ENCODE measurements around the gene PACS2. TPM values are rescaled to one million over a fixed set of nuclear protein-coding genes. Genes with fewer than 3 reads are reported as not detected.
"Not testable (repeated sequence)": the region's sequence is repeated elsewhere in the genome, so short reads cannot be mapped to it uniquely, and the experiment has no call there.

The PACS2 gene
- total RNA-seq, 2 experiments from 2014 or later, result 27.8 to 40.2 TPM

GRCh38 chr14:105281371-105282097 is 33.0 kb upstream of the PACS2 start:
- peaks cover 18% of the 10 kb centered on the region for H3K4me1 Mint-ChIP-seq
- H3K4me3 Mint-ChIP-seq, result no peak overlapping the region
- H3K27ac Mint-ChIP-seq, result no peak overlapping the region
- CTCF ChIA-PET, result interaction anchor here (0.6 to 2.2 kb wide), 8 partner anchors 19 to 816 kb away, joined by 3 to 10 read pairs (median 4); partner anchors contain the start of gene BRF1
- no peaks in the 10 kb centered on the region for H3K27me3 Mint-ChIP-seq
- no peak for DNase-seq
- ATAC-seq, result no peak
- H3K36me3 Mint-ChIP-seq, result no peaks in the 10 kb centered on the region
- H3K9me3 Mint-ChIP-seq (ENCODE audit: low read depth), result no peaks in the 10 kb centered on the region

GRCh38 chr14:105282098-105282725 is 32.3 kb upstream of the PACS2 start:
- H3K9me3 Mint-ChIP-seq (ENCODE audit: low read depth), result no peaks in the 10 kb centered on the region
- no peak for DNase-seq
- no peaks in the 10 kb centered on the region for H3K27me3 Mint-ChIP-seq
- peaks cover 18% of the 10 kb centered on the region for H3K4me1 Mint-ChIP-seq
- CTCF ChIA-PET, result interaction anchor here (0.6 to 2.2 kb wide), 9 partner anchors 11 to 817 kb away, joined by 3 to 10 read pairs (median 4); partner anchors contain the start of gene BRF1
- no peak overlapping the region for H3K4me3 Mint-ChIP-seq
- no peaks in the 10 kb centered on the region for H3K36me3 Mint-ChIP-seq
- ATAC-seq, result no peak
- no peak overlapping the region for H3K27ac Mint-ChIP-seq

- CTCF ChIA-PET, result interaction anchor here (1.1 to 2.2 kb wide), 4 partner anchors 10 to 193 kb away, joined by 4 to 10 read pairs (median 4); partner anchors contain the start of gene BRF1
- DNase-seq (no peak), ATAC-seq (no peak)
- peaks cover 18% of the 10 kb centered on the region for H3K4me1 Mint-ChIP-seq
- H3K4me3 Mint-ChIP-seq, result no peak overlapping the region
- H3K27ac Mint-ChIP-seq, result no peak overlapping the region
- no peaks in the 10 kb centered on the region for H3K36me3 Mint-ChIP-seq
- no peaks in the 10 kb centered on the region for H3K27me3 Mint-ChIP-seq
- H3K9me3 Mint-ChIP-seq (ENCODE audit: low read depth), result no peaks in the 10 kb centered on the region
These were observed 31.5 kb upstream of the PACS2 start for GRCh38 chr14:105283028-105283427.

GRCh38 chr14:105283899-105284298 is 30.6 kb upstream of the PACS2 start:
- ATAC-seq (no peak), DNase-seq (no peak)
- no peaks in the 10 kb centered on the region for H3K9me3 Mint-ChIP-seq (ENCODE audit: low read depth)
- no peaks in the 10 kb centered on the region for H3K27me3 Mint-ChIP-seq
- H3K27ac Mint-ChIP-seq, result peak overlapping the region; percentile 18
- CTCF ChIA-PET, result interaction anchor here (1.1 to 1.9 kb wide), 2 partner anchors 9 to 17 kb away, joined by 4 read pairs; partner anchors contain the start of gene BRF1
- no peak overlapping the region for H3K4me3 Mint-ChIP-seq
- peaks cover 18% of the 10 kb centered on the region for H3K4me1 Mint-ChIP-seq
- H3K36me3 Mint-ChIP-seq, result no peaks in the 10 kb centered on the region

- H3K27me3 Mint-ChIP-seq, result no peaks in the 10 kb centered on the region
- H3K27ac Mint-ChIP-seq, result no peak overlapping the region
- ATAC-seq, result no peak
- H3K4me3 Mint-ChIP-seq, result no peak overlapping the region
- peaks cover 20% of the 10 kb centered on the region for H3K4me1 Mint-ChIP-seq
- no peaks in the 10 kb centered on the region for H3K9me3 Mint-ChIP-seq (ENCODE audit: low read depth)
- CTCF ChIA-PET, result no interaction called here
- no peak for DNase-seq
- H3K36me3 Mint-ChIP-seq, result no peaks in the 10 kb centered on the region
These were observed 29.4 kb upstream of the PACS2 start for GRCh38 chr14:105285174-105285573.

- CTCF ChIA-PET, result no interaction called here
- DNase-seq (no peak), ATAC-seq (no peak)
- Mint-ChIP-seq H3K27ac (no peak overlapping the region), H3K36me3 (no peaks in the 10 kb centered on the region), H3K27me3 (no peaks in the 10 kb centered on the region), H3K4me1 (peaks cover 28% of the 10 kb centered on the region), H3K4me3 (no peak overlapping the region), H3K9me3 (ENCODE audit: low read depth) (no peaks in the 10 kb centered on the region)
These were observed 27.8 kb upstream of the PACS2 start for GRCh38 chr14:105286759-105287144.

- CTCF ChIA-PET, result interaction anchor here (1.3 kb wide), 1 partner anchor 197 kb away, joined by 3 read pairs; no protein-coding TSS in a partner anchor
- Mint-ChIP-seq H3K9me3 (ENCODE audit: low read depth) (no peaks in the 10 kb centered on the region), H3K36me3 (no peaks in the 10 kb centered on the region), H3K27me3 (no peaks in the 10 kb centered on the region), H3K27ac (no peak overlapping the region), H3K4me1 (peaks cover 28% of the 10 kb centered on the region), H3K4me3 (no peak overlapping the region)
- ATAC-seq (no peak), DNase-seq (no peak)
These were observed 27.1 kb upstream of the PACS2 start for GRCh38 chr14:105287249-105288102.

GRCh38 chr14:105288936-105289335 is 25.6 kb upstream of the PACS2 start:
- peaks cover 36% of the 10 kb centered on the region for H3K4me1 Mint-ChIP-seq

GRCh38 chr14:105290621-105291346 is 23.8 kb upstream of the PACS2 start:
- H3K36me3 Mint-ChIP-seq, result peaks cover 2% of the 10 kb centered on the region
- no peaks in the 10 kb centered on the region for H3K9me3 Mint-ChIP-seq (ENCODE audit: low read depth)
- no peak overlapping the region for H3K4me3 Mint-ChIP-seq
- H3K4me1 Mint-ChIP-seq, result peaks cover 43% of the 10 kb centered on the region
- DNase-seq, result no peak
- peak overlapping the region; percentile 33 for H3K27ac Mint-ChIP-seq
- H3K27me3 Mint-ChIP-seq, result no peaks in the 10 kb centered on the region
- ATAC-seq, result no peak
- CTCF ChIA-PET, result interaction anchor here (0.7 to 4.1 kb wide), 2 partner anchors 31 to 200 kb away, joined by 3 to 17 read pairs; no protein-coding TSS in a partner anchor

More at GRCh38 chr14:105288936-105289335, 25.6 kb upstream of the PACS2 start:
- ATAC-seq; H3K36me3 Mint-ChIP-seq; DNase-seq; H3K27me3 Mint-ChIP-seq; H3K9me3 Mint-ChIP-seq (ENCODE audit: low read depth); H3K27ac Mint-ChIP-seq; H3K4me3 Mint-ChIP-seq: not testable (repeated sequence)
- CTCF ChIA-PET, result interaction anchor here (0.9 kb wide), 1 partner anchor 520 kb away, joined by 3 read pairs; no protein-coding TSS in a partner anchor

GRCh38 chr14:105292826-105293711 is 21.5 kb upstream of the PACS2 start:
- no peaks in the 10 kb centered on the region for H3K9me3 Mint-ChIP-seq (ENCODE audit: low read depth)
- H3K36me3 Mint-ChIP-seq, result peaks cover 2% of the 10 kb centered on the region
- no peaks in the 10 kb centered on the region for H3K27me3 Mint-ChIP-seq
- peaks cover 44% of the 10 kb centered on the region for H3K4me1 Mint-ChIP-seq
- peak overlapping the region; percentile 83 for H3K27ac Mint-ChIP-seq
- CTCF ChIA-PET, result interaction anchor here (0.7 to 4.1 kb wide), 9 partner anchors 10 to 239 kb away, joined by 3 to 17 read pairs (median 4); partner anchors contain the start of gene BTBD6
- peak; percentile 82 for DNase-seq
- peak; percentile 63 for ATAC-seq
- peak overlapping the region; percentile 51 for H3K4me3 Mint-ChIP-seq

GRCh38 chr14:105294142-105294597 is 20.4 kb upstream of the PACS2 start:
- H3K36me3 Mint-ChIP-seq, result peaks cover 5% of the 10 kb centered on the region
- peak; percentile 82 for ATAC-seq
- H3K4me3 Mint-ChIP-seq, result peak overlapping the region; percentile 29
- peak overlapping the region; percentile 83 for H3K27ac Mint-ChIP-seq
- DNase-seq, result peak; percentile 80
- CTCF ChIA-PET, result interaction anchor here (1.8 to 4.1 kb wide), 3 partner anchors 12 to 203 kb away, joined by 3 to 17 read pairs (median 8); no protein-coding TSS in a partner anchor
- no peaks in the 10 kb centered on the region for H3K9me3 Mint-ChIP-seq (ENCODE audit: low read depth)
- no peaks in the 10 kb centered on the region for H3K27me3 Mint-ChIP-seq
- peaks cover 49% of the 10 kb centered on the region for H3K4me1 Mint-ChIP-seq

Data from activated CD8-positive, alpha-beta memory T cell treated with anti-CD3 and anti-CD28 coated beads, Interleukin-2, amount 10 ng/mL, durations not matched to agents 7 days and 5 days (primary cell).